GM21367 (cell line): ENCODE data around the gene RMRP.

Experiments used
- ATAC-seq: cut with Tn5 transposase; IDR thresholded peaks from one replicate; pipeline ENCODE4 v1.9.1; 2021; ENCODE audit not compliant: unreplicated experiment

The RMRP gene

GRCh38 chr9:35687306-35687705 is 29.5 kb upstream of the RMRP start:
- ATAC-seq = no peak

GRCh38 chr9:35686222-35687203 is 28.7 kb upstream of the RMRP start:
- no peak for ATAC-seq

GRCh38 chr9:35685506-35685905 is 27.7 kb upstream of the RMRP start:
- ATAC-seq = no peak

- no peak for ATAC-seq
Observed at GRCh38 chr9:35684921-35685320, 27.1 kb upstream of the RMRP start.

GRCh38 chr9:35683323-35683722 is 25.5 kb upstream of the RMRP start:
- ATAC-seq = no peak

GRCh38 chr9:35682520-35683315 is 24.9 kb upstream of the RMRP start:
- ATAC-seq = no peak

GRCh38 chr9:35682051-35682450 is 24.2 kb upstream of the RMRP start:
- ATAC-seq = no peak

GRCh38 chr9:35681341-35682002 is 23.7 kb upstream of the RMRP start:
- no peak for ATAC-seq

- no peak for ATAC-seq
Observed at GRCh38 chr9:35680331-35681105, 22.7 kb upstream of the RMRP start.

- ATAC-seq = no peak
Observed at GRCh38 chr9:35679766-35680330, 22.0 kb upstream of the RMRP start.

- no peak for ATAC-seq
Observed at GRCh38 chr9:35679091-35679490, 21.3 kb upstream of the RMRP start.

GRCh38 chr9:35675732-35676392 is 18.0 kb upstream of the RMRP start:
- ATAC-seq = no peak

GRCh38 chr9:35675204-35675603 is 17.4 kb upstream of the RMRP start:
- ATAC-seq = no peak

GRCh38 chr9:35674025-35674361 is 16.2 kb upstream of the RMRP start:
- no peak for ATAC-seq

- no peak for ATAC-seq
Observed at GRCh38 chr9:35673132-35674024, 15.6 kb upstream of the RMRP start, which contains the start of gene CA9. Gene CA9, plus strand, starts transcription at chr9:35673928. Its CDS starts 32 bp downstream, at chr9:35673960.

- ATAC-seq = no peak
Observed at GRCh38 chr9:35669331-35670145, 11.7 kb upstream of the RMRP start.

- ATAC-seq = no peak
Observed at GRCh38 chr9:35667939-35668338, 10.1 kb upstream of the RMRP start.

- ATAC-seq = no peak
Observed at GRCh38 chr9:35666549-35666948, 8.7 kb upstream of the RMRP start.
